Activated effector memory CD4-positive, alpha-beta T cell treated with Interleukin-2 at 50 U/mL for 16 hours (primary cell): ENCODE measurements around the gene KMT2B.

Experiments
- DNase-seq: peaks from one replicate; pipeline ENCODE4 v3.0.0-alpha.2; 2020

KMT2B gene

DNA sequence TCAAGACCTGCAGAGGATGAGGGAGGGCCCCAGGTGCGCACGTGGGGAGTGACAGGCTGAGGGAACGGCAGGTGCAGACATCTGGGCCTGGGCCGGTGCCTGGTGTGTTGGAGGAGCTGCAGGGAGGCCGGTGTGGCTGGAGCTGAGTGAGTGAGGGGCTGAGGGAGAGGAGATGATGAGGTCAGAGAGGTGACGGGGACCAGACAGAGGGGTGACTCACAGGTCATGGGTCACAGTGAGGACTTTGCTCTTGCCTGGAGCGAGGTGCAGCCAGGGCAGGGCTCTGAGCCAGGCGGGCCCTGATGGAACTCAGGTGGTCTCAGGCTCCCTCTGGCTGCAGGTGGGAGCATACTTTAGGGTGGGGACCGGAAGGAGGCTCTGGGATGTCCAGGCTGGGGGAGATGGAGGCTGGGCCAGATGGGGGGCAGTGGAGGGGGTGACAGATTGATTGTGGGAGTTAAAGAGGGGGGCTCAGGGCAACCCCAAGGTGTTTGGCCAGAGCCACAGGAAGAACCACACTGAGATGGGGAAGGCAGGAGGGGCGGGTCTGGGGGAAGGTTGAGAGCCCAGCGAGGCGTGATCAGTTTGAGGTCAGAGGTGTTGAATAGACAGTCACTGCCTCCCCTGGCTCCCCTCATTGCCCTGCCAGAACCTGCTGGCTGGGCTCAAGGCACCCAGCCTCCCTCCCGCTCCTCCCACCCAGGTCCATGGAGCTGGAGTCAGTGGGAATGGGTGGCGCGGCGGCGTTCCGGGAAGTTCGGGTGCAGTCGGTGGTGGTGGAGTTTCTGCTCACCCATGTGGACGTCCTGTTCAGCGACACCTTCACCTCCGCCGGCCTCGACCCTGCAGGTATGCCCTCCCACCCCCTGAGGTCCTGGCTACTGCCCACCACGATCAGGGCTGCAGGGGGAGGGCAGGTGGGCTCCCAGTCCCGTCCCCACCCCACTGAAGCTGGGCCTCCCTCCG, 65.9 kb downstream of the KMT2B start:
- DNase-seq = no peak

DNA sequence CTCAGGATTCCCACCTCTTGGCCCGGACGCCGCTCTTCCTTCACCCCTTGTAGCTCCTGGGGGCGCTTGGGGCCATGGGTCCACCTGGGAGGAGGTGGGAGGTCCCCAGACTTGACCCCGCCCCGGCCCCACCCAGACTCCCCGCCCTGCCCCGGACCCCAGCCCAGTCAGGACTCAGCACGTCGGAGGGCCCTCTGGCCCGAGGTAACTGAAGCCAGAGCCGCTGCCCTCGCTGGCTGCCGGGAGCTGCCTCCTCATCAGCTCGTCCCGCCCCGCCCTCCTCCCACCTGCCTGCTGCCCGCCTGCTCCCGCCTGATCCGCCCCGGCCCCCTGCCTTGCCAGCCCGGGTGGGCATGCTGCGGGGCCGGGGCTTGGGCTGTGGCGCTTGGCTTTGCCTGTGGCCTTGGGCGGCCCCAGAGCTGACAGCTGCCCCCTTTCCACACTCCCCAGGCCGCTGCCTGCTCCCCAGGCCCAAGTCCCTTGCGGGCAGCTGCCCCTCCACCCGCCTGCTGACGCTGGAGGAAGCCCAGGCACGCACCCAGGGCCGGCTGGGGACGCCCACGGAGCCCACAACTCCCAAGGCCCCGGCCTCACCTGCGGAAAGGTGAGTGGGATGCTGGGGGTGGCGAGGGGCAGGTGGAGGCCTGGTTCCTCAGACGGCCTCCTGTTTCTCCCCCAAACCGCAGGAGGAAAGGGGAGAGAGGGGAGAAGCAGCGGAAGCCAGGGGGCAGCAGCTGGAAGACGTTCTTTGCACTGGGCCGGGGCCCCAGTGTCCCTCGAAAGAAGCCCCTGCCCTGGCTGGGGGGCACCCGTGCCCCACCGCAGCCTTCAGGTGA, 66.9 kb downstream of the KMT2B start:
- DNase-seq = no peak

DNA sequence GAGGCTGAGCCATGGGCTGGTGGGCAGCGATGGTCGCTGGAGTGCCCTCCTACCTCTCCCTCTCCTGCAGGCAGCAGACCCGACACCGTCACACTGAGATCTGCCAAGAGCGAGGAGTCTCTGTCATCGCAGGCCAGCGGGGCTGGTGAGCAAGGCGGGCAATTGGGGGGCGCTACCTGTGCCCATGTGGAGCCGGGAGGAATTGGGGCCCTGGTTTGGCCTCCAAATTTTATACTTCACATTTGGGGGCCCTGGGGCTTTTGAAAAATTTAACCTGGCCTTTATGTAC, 67.5 kb downstream of the KMT2B start:
- no peak for DNase-seq

DNA sequence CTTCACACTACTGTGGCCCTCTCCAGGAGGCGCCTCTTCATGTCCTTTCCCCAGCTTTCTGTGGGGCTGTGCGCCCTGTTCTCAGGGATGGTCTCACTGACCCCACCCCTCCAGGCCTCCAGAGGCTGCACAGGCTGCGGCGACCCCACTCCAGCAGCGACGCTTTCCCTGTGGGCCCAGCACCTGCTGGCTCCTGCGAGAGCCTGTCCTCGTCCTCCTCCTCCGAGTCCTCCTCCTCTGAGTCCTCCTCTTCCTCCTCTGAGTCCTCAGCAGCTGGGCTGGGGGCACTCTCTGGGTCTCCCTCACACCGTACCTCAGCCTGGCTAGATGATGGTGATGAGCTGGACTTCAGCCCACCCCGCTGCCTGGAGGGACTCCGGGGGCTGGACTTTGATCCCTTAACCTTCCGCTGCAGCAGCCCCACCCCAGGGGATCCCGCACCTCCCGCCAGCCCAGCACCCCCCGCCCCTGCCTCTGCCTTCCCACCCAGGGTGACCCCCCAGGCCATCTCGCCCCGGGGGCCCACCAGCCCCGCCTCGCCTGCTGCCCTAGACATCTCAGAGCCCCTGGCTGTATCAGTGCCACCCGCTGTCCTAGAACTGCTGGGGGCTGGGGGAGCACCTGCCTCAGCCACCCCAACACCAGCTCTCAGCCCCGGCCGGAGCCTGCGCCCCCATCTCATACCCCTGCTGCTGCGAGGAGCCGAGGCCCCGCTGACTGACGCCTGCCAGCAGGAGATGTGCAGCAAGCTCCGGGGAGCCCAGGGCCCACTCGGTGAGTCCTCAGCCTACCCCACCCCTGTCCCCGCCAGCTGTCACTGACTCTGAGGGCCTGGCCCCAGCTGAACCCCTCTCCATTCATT, 68.7 kb downstream of the KMT2B start:
- DNase-seq = no peak

DNA sequence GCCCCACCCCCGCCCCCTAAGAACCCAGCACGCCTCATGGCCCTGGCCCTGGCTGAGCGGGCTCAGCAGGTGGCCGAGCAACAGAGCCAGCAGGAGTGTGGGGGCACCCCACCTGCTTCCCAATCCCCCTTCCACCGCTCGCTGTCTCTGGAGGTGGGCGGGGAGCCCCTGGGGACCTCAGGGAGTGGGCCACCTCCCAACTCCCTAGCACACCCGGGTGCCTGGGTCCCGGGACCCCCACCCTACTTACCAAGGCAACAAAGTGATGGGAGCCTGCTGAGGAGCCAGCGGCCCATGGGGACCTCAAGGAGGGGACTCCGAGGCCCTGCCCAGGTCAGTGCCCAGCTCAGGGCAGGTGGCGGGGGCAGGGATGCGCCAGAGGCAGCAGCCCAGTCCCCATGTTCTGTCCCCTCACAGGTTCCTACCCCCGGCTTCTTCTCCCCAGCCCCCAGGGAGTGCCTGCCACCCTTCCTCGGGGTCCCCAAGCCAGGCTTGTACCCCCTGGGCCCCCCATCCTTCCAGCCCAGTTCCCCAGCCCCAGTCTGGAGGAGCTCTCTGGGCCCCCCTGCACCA, 69.5 kb downstream of the KMT2B start:
- no peak for DNase-seq
